RWPE2 (cell line): ENCODE measurements around the gene WIPI1.

Experiments used
- ATAC-seq: fragments of 200-7000 bp; cut with Tn5 transposase; 3 replicates; pipeline ENCODE4 v1.9.1; 2021; ENCODE audit warnings: low read depth
- DNase-seq: peaks from one replicate; pipeline ENCODE4 v3.0.0-alpha.2; 2020; ENCODE audit warnings: low spot score
- H3K27ac ChIP-seq: fragments of 450-650 bp; 2 replicates; pipeline ENCODE4 v1.5.1; 2017; ENCODE audit warnings: mild to moderate bottlenecking; ENCODE audit not compliant: poor library complexity, severe bottlenecking
- H3K27me3 ChIP-seq: fragments of 250-450 bp; sonication (Bioruptor Pico); 2 replicates; pipeline ENCODE4 v1.5.1; 2021; ENCODE audit warnings: mild to moderate bottlenecking, moderate library complexity; ENCODE audit not compliant: insufficient read depth, poor library complexity, severe bottlenecking
- H3K36me3 ChIP-seq: fragments of 250-450 bp; sonication (Bioruptor Pico); 2 replicates; pipeline ENCODE4 v1.5.1; 2020; ENCODE audit warnings: low read depth, mild to moderate bottlenecking, moderate library complexity
- H3K4me1 ChIP-seq: fragments of 250-450 bp; sonication (Bioruptor Pico); 2 replicates; pipeline ENCODE4 v1.5.1; 2021; ENCODE audit warnings: mild to moderate bottlenecking, moderate library complexity; ENCODE audit not compliant: insufficient read depth, poor library complexity, severe bottlenecking
- H3K4me3 ChIP-seq: fragments of 250-450 bp; sonication (Bioruptor Pico); 2 replicates; pipeline ENCODE4 v1.5.1; 2021; ENCODE audit warnings: mild to moderate bottlenecking, moderate library complexity; ENCODE audit not compliant: severe bottlenecking
- H3K9me3 ChIP-seq: fragments of 250-450 bp; sonication (Bioruptor Pico); 2 replicates; pipeline ENCODE4 v1.5.1; 2021; ENCODE audit warnings: mild to moderate bottlenecking, moderate library complexity; ENCODE audit not compliant: severe bottlenecking
- CTCF ChIP-seq: fragments of 450-650 bp; IDR thresholded peaks from one replicate; pipeline ENCODE4 v1.5.1; 2017; ENCODE audit warnings: mild to moderate bottlenecking, moderate library complexity; ENCODE audit not compliant: poor library complexity, severe bottlenecking

Gene WIPI1

GRCh38 chr17:68382582-68383085, 74.7 kb downstream of the WIPI1 start:
- no peak for DNase-seq
- peaks cover 4% of the 10 kb centered on the region for H3K4me1 ChIP-seq

GRCh38 chr17:68381076-68381900, 76.0 kb downstream of the WIPI1 start:
- Histone ChIP-seq H3K36me3 (no peaks in the 10 kb centered on the region), H3K4me3 (no peak overlapping the region), H3K9me3 (no peaks in the 10 kb centered on the region), H3K27ac (no peak overlapping the region), H3K4me1 (peaks cover 6% of the 10 kb centered on the region), H3K27me3 (no peaks in the 10 kb centered on the region)
- no peak for ATAC-seq
- DNase-seq: no peak
- no peak for TF ChIP-seq CTCF

More at GRCh38 chr17:68382582-68383085, 74.7 kb downstream of the WIPI1 start:
- H3K4me3 ChIP-seq: no peak overlapping the region
- no peaks in the 10 kb centered on the region for H3K36me3 ChIP-seq
- no peaks in the 10 kb centered on the region for H3K27me3 ChIP-seq
- ATAC-seq: no peak
- no peak overlapping the region for H3K27ac ChIP-seq
- TF ChIP-seq CTCF: no peak
- H3K9me3 ChIP-seq: no peaks in the 10 kb centered on the region

DNA sequence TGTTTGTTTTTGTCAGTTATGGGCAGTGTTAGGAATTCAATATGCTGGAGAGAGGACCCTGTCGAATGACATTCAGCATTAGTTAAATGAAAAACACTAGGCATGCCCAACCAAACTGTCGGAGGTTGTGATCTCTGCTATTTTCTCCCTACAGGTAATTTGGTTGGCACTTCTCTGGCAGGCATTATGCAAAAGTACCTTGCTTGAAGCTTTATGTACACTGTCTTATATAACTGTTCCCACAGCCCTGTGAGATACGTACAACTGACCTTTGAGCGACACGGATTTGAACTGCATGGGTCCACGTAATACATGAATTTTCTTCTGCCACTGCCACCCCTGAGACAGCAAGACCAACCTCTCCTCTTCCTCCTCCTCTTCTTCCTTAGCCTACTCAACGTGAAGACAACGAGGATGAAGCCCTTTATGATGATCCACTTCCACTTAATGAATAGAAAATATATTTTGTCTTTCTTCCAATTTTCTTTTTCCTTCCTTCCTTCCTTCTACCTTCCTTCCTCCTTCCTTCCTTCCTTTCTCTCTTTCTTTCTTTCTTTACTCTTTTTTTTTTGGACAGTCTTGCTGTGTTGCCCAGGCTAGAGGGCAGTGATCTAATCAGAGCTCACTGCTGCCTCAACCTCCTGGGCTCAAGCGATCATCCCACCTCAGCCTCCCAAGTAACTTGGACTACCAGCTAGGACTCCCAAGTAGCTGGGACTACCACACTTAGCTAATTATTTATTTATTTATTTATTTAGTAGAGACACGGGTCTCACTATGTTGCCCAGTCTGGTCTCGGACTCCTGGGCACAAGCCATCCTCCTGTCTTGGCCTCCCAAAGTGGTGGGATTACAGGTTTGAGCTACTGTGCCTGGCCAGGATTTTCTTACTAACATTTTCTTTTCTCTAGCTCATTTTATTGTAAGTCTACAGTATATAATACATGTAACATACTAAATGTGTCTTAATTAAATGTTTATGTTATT, 77.3 kb downstream of the WIPI1 start:
- peaks cover 6% of the 10 kb centered on the region for H3K4me1 ChIP-seq
- H3K4me3 ChIP-seq: no peak overlapping the region
- H3K27ac ChIP-seq: no peak overlapping the region
- no peak for TF ChIP-seq CTCF
- no peak for DNase-seq
- H3K27me3 ChIP-seq: no peaks in the 10 kb centered on the region
- no peaks in the 10 kb centered on the region for H3K36me3 ChIP-seq
- no peak for ATAC-seq
- H3K9me3 ChIP-seq: no peaks in the 10 kb centered on the region

- H3K4me1 ChIP-seq: peaks cover 6% of the 10 kb centered on the region
- no peak for TF ChIP-seq CTCF
- no peak overlapping the region for H3K27ac ChIP-seq
These were observed 78.2 kb downstream of the WIPI1 start for GRCh38 chr17:68379177-68379510.

More at GRCh38 chr17:68379177-68379510, 78.2 kb downstream of the WIPI1 start:
- H3K4me3 ChIP-seq: no peak overlapping the region
- DNase-seq (no peak), ATAC-seq (no peak)
- no peaks in the 10 kb centered on the region for H3K36me3 ChIP-seq
- no peaks in the 10 kb centered on the region for H3K9me3 ChIP-seq
- H3K27me3 ChIP-seq: no peaks in the 10 kb centered on the region
